Adrenal gland (tissue), 12 donors: ENCODE measurements around the gene CCDC201. TPM values are rescaled to one million over a fixed set of nuclear protein-coding genes. Genes with fewer than 3 reads are reported as not detected.
"Not testable (repeated sequence)": the region's sequence is repeated elsewhere in the genome, so short reads cannot be mapped to it uniquely, and the experiment has no call there.

Experiments used
- DNase-seq, 7 donors: peaks; one replicate each; pipeline ENCODE4 v3.0.0-alpha.2; 2019 to 2020
- H3K27ac ChIP-seq, 5 donors: fragments of 200-600 bp; sonication (generic) in 4 of 5; 1 replicate in 3 of 5; 2 replicates in 2 of 5; pipeline versions ENCODE4 v1.5.1 to v1.8.0; 2016 to 2020; ENCODE audit warnings: mild to moderate bottlenecking in 1 of 5
- H3K27me3 ChIP-seq: fragments of 200-600 bp; 2 replicates; pipeline ENCODE4 v1.8.0; 2021
- H3K36me3 ChIP-seq, 2 donors: fragments of 200-600 bp; replicated peaks in 1 of 2; 1 replicate in 1 of 2; 2 replicates in 1 of 2; pipeline versions ENCODE4 v1.5.1 to v1.8.0; 2018 to 2022
- H3K4me1 ChIP-seq, 2 donors: fragments of 200-600 bp; replicated peaks in 1 of 2; 1 replicate in 1 of 2; 2 replicates in 1 of 2; pipeline versions ENCODE4 v1.5.1 to v1.8.0; 2018 to 2021
- H3K4me3 ChIP-seq, 4 donors: fragments of 200-600 bp; sonication (generic) in 3 of 4; one replicate each; pipeline ENCODE4 v1.5.1; 2016 to 2018
- H3K9me3 ChIP-seq, 3 donors: fragments of 200-600 bp; sonication (generic) in 1 of 3; replicated peaks in 1 of 3; 1 replicate in 2 of 3; 2 replicates in 1 of 3; pipeline versions ENCODE4 v1.5.1 to v1.8.0; 2016 to 2021
- CTCF ChIP-seq, 6 experiments: fragments of 450-650 bp in 4 of 6; fragments of 200-600 bp in 2 of 6; sonication (generic) in 1 of 6; IDR thresholded peaks; 1 replicate in 5 of 6; 2 replicates in 1 of 6; pipeline versions ENCODE4 v1.5.1 to v1.8.0; 2016 to 2021; ENCODE audit warnings: antibody characterized with exemption in 6 of 6, mild to moderate bottlenecking in 2 of 6, moderate library complexity in 1 of 6
- POLR2A ChIP-seq, 2 donors: fragments of 450-650 bp; IDR thresholded peaks; one replicate each; pipeline ENCODE4 v1.6.1; 2017; ENCODE audit warnings: antibody characterized with exemption in 2 of 2, mild to moderate bottlenecking in 2 of 2, moderate library complexity in 1 of 2
- WGBS, 4 donors: extraction: QIAGEN DNeasy Blood & Tissue Kit in 2 of 4; methylation state at CpG; one replicate each; pipeline versions ENCODE4 v1.1.5 to v1.1.7; 2013 to 2017; 5-methylcytosine and 5-hydroxymethylcytosine counted together
- intact Hi-C, 2 donors: fragments of 100-400 bp; cut with DNase I; formaldehyde crosslinking; loops; one replicate each; pipeline versions ENCODE4 v1.14.1 to v1.15.0; 2022 to 2023
- polyA plus RNA-seq, 3 donors: library from polyadenylated mRNA; stranded (reverse); fragments of 200-250 nt in 2 of 3; fragments of 350-450 nt in 1 of 3; fragmentation: Illumina TruSeq in 1 of 3; extraction: RNeasy Lipid Tissue Mini Kit (QIAGEN cat#74804) in 1 of 3; gene quantifications; one replicate each; pipeline ENCODE4 v1.2.3, GENCODE V29; 2013 to 2014
- small RNA-seq, 2 donors: library from RNA; depleted of rRNA; stranded (forward); fragments of <200 nt; gene quantifications; one replicate each; pipeline ENCODE3, GENCODE V24; 2016
- total RNA-seq, 9 donors: library from RNA; depleted of rRNA in 4 of 9; stranded (reverse); fragments of >200 nt in 4 of 9; fragments of 120-200 nt in 1 of 9; fragmentation: NEBNext Ultra II Directional in 1 of 9; extraction: Animal tissue kit (Norgen Biotek cat#: 25700) in 1 of 9; gene quantifications; one replicate each; pipeline versions ENCODE4 v1.1.0 to v1.2.4, GENCODE V29; 2013 to 2023
- donor health status: healthy with polysubstance abuse.
- donor health status: Bipolar disorder and iron deficiency.
- donor health status: DM: yes; HTN: yes; CAD: no.
- donor health status: DM: no; HTN: no; CAD: no.
- donor health status: DM: no; HTN: no; CAD: no.
- donor health status: DM: yes; HTN: yes; CAD: no.

The CCDC201 gene
- total and polyA plus RNA-seq, 12 donors = not detected

GRCh38 chr7:45813771-45814170, 59.1 kb downstream of the CCDC201 start:
- H3K27me3 ChIP-seq, intact Hi-C loops, H3K4me1 ChIP-seq, H3K4me3 ChIP-seq, DNase-seq, H3K27ac ChIP-seq, H3K36me3 ChIP-seq, H3K9me3 ChIP-seq: not testable (repeated sequence)
- 85 to 95% (median 95%) methylated on average over 17 to 18 of the region's 18 CpGs; no CpG with 5 or more reads in 1 of the 4 donors for WGBS, 4 donors

- no peak for DNase-seq
- H3K36me3 ChIP-seq = no peaks in the 10 kb centered on the region
- 89 to 100% (median 91%) methylated on average over 3 to 24 of the region's 24 CpGs for WGBS, 4 donors
- H3K4me3 ChIP-seq = no peak overlapping the region
- no peaks in the 10 kb centered on the region for H3K4me1 ChIP-seq
- H3K27me3 ChIP-seq = no peaks in the 10 kb centered on the region
- no peak for TF ChIP-seq POLR2A (IDR thresholded peaks at IDR 0.05)
- no peak for TF ChIP-seq CTCF (IDR thresholded peaks at IDR 0.05)
- no peaks in the 10 kb centered on the region for H3K9me3 ChIP-seq
- intact Hi-C loops = no loop called here
- H3K27ac ChIP-seq = no peak overlapping the region
Measured at GRCh38 chr7:45812946-45813345, 59.9 kb downstream of the CCDC201 start.

DNA sequence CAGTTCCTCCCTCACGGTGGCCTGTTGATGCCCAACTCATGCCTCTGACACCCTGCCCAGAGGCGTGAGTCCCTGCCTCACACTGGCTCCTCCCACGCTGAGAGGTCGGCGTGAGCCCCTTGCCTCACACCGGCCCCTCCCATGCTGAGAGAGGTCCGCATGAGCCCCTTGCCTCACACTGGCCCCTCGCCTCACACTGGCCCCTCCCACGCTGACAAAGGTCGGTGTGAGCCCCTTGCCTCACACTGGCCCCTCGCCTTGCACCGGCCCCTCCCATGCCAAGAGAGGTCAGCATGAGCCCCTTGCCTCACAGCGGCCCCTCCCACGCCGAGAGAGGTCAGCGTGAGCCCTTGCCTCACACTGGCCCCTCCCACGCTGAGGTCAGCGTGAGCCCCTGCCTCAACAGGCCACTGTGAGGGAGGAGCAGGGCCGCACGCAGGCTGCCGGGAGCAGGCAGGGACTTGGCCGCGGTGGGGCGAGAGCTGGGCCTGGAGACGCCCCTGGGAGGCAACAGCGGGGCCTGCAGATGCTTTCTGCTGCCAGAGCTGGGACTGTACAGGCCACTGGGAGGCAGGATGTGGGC, 61.1 kb downstream of the CCDC201 start:
- DNase-seq, H3K36me3 ChIP-seq, H3K9me3 ChIP-seq, H3K27ac ChIP-seq, H3K27me3 ChIP-seq, H3K4me3 ChIP-seq, H3K4me1 ChIP-seq, intact Hi-C loops: not testable (repeated sequence)
- 83 to 100% (median 88%) methylated on average over 4 to 26 of the region's 26 CpGs for WGBS, 4 donors

GRCh38 chr7:45810451-45811005, 62.4 kb downstream of the CCDC201 start:
- 93 to 94% (median 94%) methylated on average over 19 to 27 of the region's 28 CpGs for WGBS, 4 donors

More at GRCh38 chr7:45810451-45811005, 62.4 kb downstream of the CCDC201 start:
- DNase-seq, H3K9me3 ChIP-seq, H3K27ac ChIP-seq, intact Hi-C loops, H3K4me1 ChIP-seq, H3K27me3 ChIP-seq, H3K36me3 ChIP-seq, H3K4me3 ChIP-seq: not testable (repeated sequence)

Small RNA genes lying within 50 kb of the gene (small RNA-seq; reads per million reads assigned to genes)
- 0 reads per million in 2 donors for gene RNU6-326P

Other genes starting within 250 kb of the CCDC201 start
- gene IGFBP1, start 15.4 kb upstream of the CCDC201 start, total RNA-seq = 1 to 10 TPM in 1 of 9 donors, under 1 TPM in 4, not detected in 4; 0.15 to 1.2 (median 0.28) TPM
- under 1 TPM in 1 of 3 donors, not detected in 2; 0.24 TPM for gene IGFBP1, start 15.4 kb upstream of the CCDC201 start, polyA plus RNA-seq
- 10 to 100 TPM in 7 of 9 donors, 1 to 10 TPM in 2; 5.5 to 44.9 (median 19.9) TPM for gene IGFBP3, start 48.2 kb upstream of the CCDC201 start, total RNA-seq
- 10 to 100 TPM in 2 of 3 donors, 1 to 10 TPM in 1; 5.4 to 53.1 (median 16.2) TPM for gene IGFBP3, start 48.2 kb upstream of the CCDC201 start, polyA plus RNA-seq